Smooth muscle cell (in vitro differentiated cells): Measurements from ENCODE around the gene CHST15. TPM values are rescaled to one million over a fixed set of nuclear protein-coding genes. Genes with fewer than 3 reads are reported as not detected.

ENCODE experiments used
- DNase-seq: peaks from one replicate; lab custom pipeline; 2025; ENCODE audit not compliant: unreplicated experiment; lab: John Stamatoyannopoulos, UW
- H2AFZ ChIP-seq: fragments of 200-600 bp; sonication (generic); 2 replicates; pipeline ENCODE4 v1.6.0; 2016; ENCODE audit warnings: antibody characterized with exemption, low read depth, mild to moderate bottlenecking
- H3F3A ChIP-seq: fragments of 200-600 bp; sonication (generic); 2 replicates; pipeline ENCODE4 v1.6.0; 2017; ENCODE audit warnings: antibody characterized with exemption, low read depth
- H3K27ac ChIP-seq: fragments of 200-600 bp; sonication (generic); 2 replicates; pipeline ENCODE4 v1.5.1; 2016; ENCODE audit warnings: low read depth, mild to moderate bottlenecking
- H3K27me3 ChIP-seq: fragments of 200-600 bp; sonication (generic); 2 replicates; pipeline ENCODE4 v1.6.1; 2016; ENCODE audit warnings: low read depth, mild to moderate bottlenecking
- H3K36me3 ChIP-seq: fragments of 200-600 bp; sonication (generic); 2 replicates; pipeline ENCODE4 v1.5.1; 2016; ENCODE audit warnings: low read depth
- H3K4me1 ChIP-seq: fragments of 200-600 bp; sonication (generic); 2 replicates; pipeline ENCODE4 v1.5.1; 2016; ENCODE audit warnings: low read depth
- H3K4me2 ChIP-seq: fragments of 200-600 bp; sonication (generic); 2 replicates; pipeline ENCODE4 v1.6.0; 2016; ENCODE audit warnings: mild to moderate bottlenecking
- H3K4me3 ChIP-seq: fragments of 200-600 bp; sonication (generic); 2 replicates; pipeline ENCODE4 v1.5.1; 2016; ENCODE audit warnings: mild to moderate bottlenecking
- H3K79me2 ChIP-seq: fragments of 200-600 bp; sonication (generic); 2 replicates; pipeline ENCODE4 v1.6.0; 2016; ENCODE audit warnings: low read depth, mild to moderate bottlenecking
- H3K9ac ChIP-seq: fragments of 200-600 bp; sonication (generic); 2 replicates; pipeline ENCODE4 v1.6.0; 2016; ENCODE audit warnings: low read depth
- H3K9me3 ChIP-seq: fragments of 200-600 bp; sonication (generic); replicated peaks from 2 replicates; pipeline ENCODE4 v1.5.1; 2016; ENCODE audit warnings: low read depth
- H4K20me1 ChIP-seq: fragments of 200-600 bp; sonication (generic); 2 replicates; pipeline ENCODE4 v1.6.0; 2016; ENCODE audit warnings: low read depth
- CTCF ChIP-seq: fragments of 200-600 bp; sonication (generic); IDR thresholded peaks from 2 replicates; pipeline ENCODE4 v1.5.1; 2017; ENCODE audit warnings: borderline replicate concordance, mild to moderate bottlenecking, antibody characterized with exemption; ENCODE audit not compliant: insufficient read depth, poor library complexity, severe bottlenecking
- WGBS: methylation state at CpG from one replicate; pipeline ENCODE4 v1.1.7; 2016; ENCODE audit warnings: low lambda C conversion rate; 5-methylcytosine and 5-hydroxymethylcytosine counted together
- polyA plus RNA-seq: library from polyadenylated mRNA; unstranded; fragments of >200 nt; fragmentation: Nextera tagmentation; extraction: Ambion mirVana; gene quantifications from 2 replicates; pipeline ENCODE4 v1.2.1, GENCODE V29; 2016
- total RNA-seq: library from RNA; depleted of rRNA; stranded (reverse); fragments of >200 nt; gene quantifications from 2 replicates; pipeline ENCODE4 v1.2.3, GENCODE V29; 2014

CHST15 gene
- total and polyA plus RNA-seq, 2 experiments from 2014 or later: 14.1 to 20.4 TPM

GRCh38 chr10:124112891-124113580, 19.6 kb upstream of the CHST15 start:
- no peaks in the 10 kb centered on the region for H3K9me3 ChIP-seq
- H3K4me2 ChIP-seq: no peak overlapping the region
- DNase-seq: no peak
- no peaks in the 10 kb centered on the region for H4K20me1 ChIP-seq
- no peak overlapping the region for H3K4me3 ChIP-seq
- no peaks in the 10 kb centered on the region for H3F3A ChIP-seq
- 94% methylated on average over 16 of the region's 16 CpGs for WGBS
- H3K4me1 ChIP-seq: no peaks in the 10 kb centered on the region
- TF ChIP-seq CTCF: no peak
- H3K9ac ChIP-seq: no peak overlapping the region
- H3K27me3 ChIP-seq: no peaks in the 10 kb centered on the region
- H3K36me3 ChIP-seq: no peaks in the 10 kb centered on the region
- no peaks in the 10 kb centered on the region for H3K79me2 ChIP-seq
- H2AFZ ChIP-seq: no peak overlapping the region
- no peak overlapping the region for H3K27ac ChIP-seq

GRCh38 chr10:124110882-124111281, 17.5 kb upstream of the CHST15 start:
- no peaks in the 10 kb centered on the region for H3F3A ChIP-seq
- H3K9ac ChIP-seq: no peak overlapping the region
- H2AFZ ChIP-seq: no peak overlapping the region
- no peak for TF ChIP-seq CTCF
- H3K4me3 ChIP-seq: no peak overlapping the region
- WGBS: 86% methylated on average over 5 of the region's 5 CpGs
- H3K36me3 ChIP-seq: no peaks in the 10 kb centered on the region
- H3K4me1 ChIP-seq: no peaks in the 10 kb centered on the region
- H3K27me3 ChIP-seq: no peaks in the 10 kb centered on the region
- H4K20me1 ChIP-seq: no peaks in the 10 kb centered on the region
- no peak overlapping the region for H3K4me2 ChIP-seq
- no peaks in the 10 kb centered on the region for H3K9me3 ChIP-seq
- H3K27ac ChIP-seq: no peak overlapping the region
- no peak for DNase-seq
- no peaks in the 10 kb centered on the region for H3K79me2 ChIP-seq

- H3K9me3 ChIP-seq: no peaks in the 10 kb centered on the region
These were observed 15.9 kb upstream of the CHST15 start for GRCh38 chr10:124109261-124109660.

More at GRCh38 chr10:124109261-124109660, 15.9 kb upstream of the CHST15 start:
- H3K27ac ChIP-seq: no peak overlapping the region
- no peak overlapping the region for H3K4me2 ChIP-seq
- H3K4me3 ChIP-seq: no peak overlapping the region
- H3K4me1 ChIP-seq: no peaks in the 10 kb centered on the region
- H3F3A ChIP-seq: no peaks in the 10 kb centered on the region
- H3K36me3 ChIP-seq: no peaks in the 10 kb centered on the region
- H3K79me2 ChIP-seq: no peaks in the 10 kb centered on the region
- DNase-seq: no peak
- no peak for TF ChIP-seq CTCF
- no peaks in the 10 kb centered on the region for H4K20me1 ChIP-seq
- H3K27me3 ChIP-seq: no peaks in the 10 kb centered on the region
- 85% methylated on average over 4 of the region's 4 CpGs for WGBS
- no peak overlapping the region for H2AFZ ChIP-seq
- no peak overlapping the region for H3K9ac ChIP-seq
